Stimulated activated naive CD4-positive, alpha-beta T cell (primary cell): ENCODE results near the gene PCDHA1.
"Not testable (repeated sequence)": the region's sequence is repeated elsewhere in the genome, so short reads cannot be mapped to it uniquely, and the experiment has no call there.

Source experiments
- DNase-seq, 6 experiments: peaks; one replicate each; lab custom pipeline; 2025; lab: John Stamatoyannopoulos, UW

PCDHA1 gene

GRCh38 chr5:140808241-140808888 lies 22.4 kb downstream of the PCDHA1 start:
- DNase-seq, result not testable (repeated sequence)

- DNase-seq, result no peak
Observed at GRCh38 chr5:140808889-140809291, 22.9 kb downstream of the PCDHA1 start.

- DNase-seq, result no peak
Observed at GRCh38 chr5:140821375-140822280, 35.7 kb downstream of the PCDHA1 start, which contains the start of gene PCDHA5. Gene PCDHA5 (plus strand): TSS chr5:140821613.

- no peak for DNase-seq
Observed at GRCh38 chr5:140822281-140822629, 36.3 kb downstream of the PCDHA1 start.

- DNase-seq, result not testable (repeated sequence)
Observed at GRCh38 chr5:140822969-140823368, 37.0 kb downstream of the PCDHA1 start.

GRCh38 chr5:140823475-140823874 lies 37.5 kb downstream of the PCDHA1 start:
- DNase-seq, result no peak

- DNase-seq, result no peak
Observed at GRCh38 chr5:140827704-140828361, 41.9 kb downstream of the PCDHA1 start, which contains the start of gene PCDHA6. Gene PCDHA6 (plus strand): TSS chr5:140827960. CDS start chr5:140828092, 132 bp downstream.

- no peak for DNase-seq
Observed at GRCh38 chr5:140828362-140828737, 42.4 kb downstream of the PCDHA1 start.

- not testable (repeated sequence) for DNase-seq
Observed at GRCh38 chr5:140829511-140830501, 43.9 kb downstream of the PCDHA1 start.

GRCh38 chr5:140833993-140834392 lies 48.1 kb downstream of the PCDHA1 start, which contains the start of gene PCDHA7:
Gene PCDHA7 (plus strand): TSS chr5:140834269. CDS start chr5:140834384, 115 bp downstream.
- no peak for DNase-seq

- not testable (repeated sequence) for DNase-seq
Observed at GRCh38 chr5:140834439-140835008, 48.6 kb downstream of the PCDHA1 start.

- no peak for DNase-seq
Observed at GRCh38 chr5:140835622-140836510, 49.9 kb downstream of the PCDHA1 start.

- no peak for DNase-seq
Observed at GRCh38 chr5:140840978-140841962, 55.3 kb downstream of the PCDHA1 start, which contains the start of gene PCDHA8. Gene PCDHA8 (plus strand): TSS chr5:140841187. CDS start chr5:140841322, 135 bp downstream.

GRCh38 chr5:140842798-140843733 lies 57.1 kb downstream of the PCDHA1 start:
- DNase-seq, result no peak

GRCh38 chr5:140848139-140849102 lies 62.5 kb downstream of the PCDHA1 start, which contains the start of gene PCDHA9:
Gene PCDHA9 (plus strand): TSS chr5:140848382. CDS start chr5:140848496, 114 bp downstream.
- not testable (repeated sequence) for DNase-seq
